GM18907 (cell line): ENCODE data around the gene NTNG2.

Source experiments
- ATAC-seq: cut with Tn5 transposase; IDR thresholded peaks from one replicate; pipeline ENCODE4 v1.9.1; 2021; ENCODE audit warnings: mild to moderate bottlenecking, moderate library complexity; ENCODE audit not compliant: unreplicated experiment

NTNG2 gene

DNA sequence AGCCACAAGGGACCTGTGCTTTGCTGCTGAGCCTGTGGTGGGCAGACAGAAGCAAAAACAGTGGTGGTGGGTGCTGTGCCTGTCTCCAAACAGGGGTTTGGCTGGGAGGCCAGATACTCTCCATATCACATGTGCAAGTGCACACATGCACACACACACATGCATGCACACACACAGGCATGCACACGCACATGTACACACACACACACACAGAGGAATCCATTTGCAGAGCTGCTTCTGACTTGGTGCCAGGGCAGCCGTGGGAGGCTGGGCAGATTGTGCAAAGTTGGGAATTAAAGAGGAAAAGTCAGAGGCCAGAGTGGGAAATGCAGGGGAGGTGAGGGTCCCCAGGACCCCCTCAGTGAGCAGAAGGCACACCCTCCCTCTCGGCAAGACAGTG lies 71.3 kb downstream of the NTNG2 start:
- no peak for ATAC-seq

DNA sequence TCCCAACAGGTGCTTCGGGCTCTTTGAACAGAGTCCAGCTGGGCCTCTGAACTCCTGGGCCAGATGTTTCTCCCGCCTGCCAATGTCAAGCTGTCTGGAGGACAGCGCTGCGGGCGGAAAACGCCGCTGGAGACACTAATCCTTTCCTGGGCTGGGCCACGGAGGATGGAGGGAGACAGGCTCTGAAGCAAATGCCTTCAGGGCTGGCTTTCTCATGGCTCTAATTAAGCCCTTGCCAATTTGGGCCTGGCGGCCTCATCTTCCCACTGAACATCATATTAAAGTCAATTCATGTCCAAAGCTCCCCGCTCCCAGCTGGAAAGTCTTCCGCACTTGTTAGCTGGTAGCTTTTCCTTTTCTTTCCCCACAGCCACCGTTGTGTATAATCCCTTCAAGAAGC lies 72.7 kb downstream of the NTNG2 start:
- no peak for ATAC-seq

DNA sequence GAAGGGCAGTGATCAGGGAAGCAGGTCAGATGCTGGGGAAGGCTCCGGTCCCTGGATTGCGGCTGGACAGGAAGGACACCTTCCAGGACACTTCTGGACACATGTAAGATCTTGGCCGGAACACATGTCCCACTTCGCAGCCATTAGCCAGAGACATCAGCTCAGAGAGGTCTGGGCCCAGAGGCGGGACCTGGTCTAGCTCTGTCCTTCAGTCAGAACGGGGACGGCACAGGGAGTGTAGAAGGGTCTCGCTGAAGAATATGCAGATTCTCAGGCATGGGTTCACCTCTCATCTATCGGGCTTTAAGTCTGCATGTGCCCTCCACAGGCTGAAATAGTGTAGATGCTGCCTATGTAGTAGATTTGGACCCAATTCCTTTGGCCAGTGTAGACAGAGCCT lies 73.3 kb downstream of the NTNG2 start:
- no peak for ATAC-seq

DNA sequence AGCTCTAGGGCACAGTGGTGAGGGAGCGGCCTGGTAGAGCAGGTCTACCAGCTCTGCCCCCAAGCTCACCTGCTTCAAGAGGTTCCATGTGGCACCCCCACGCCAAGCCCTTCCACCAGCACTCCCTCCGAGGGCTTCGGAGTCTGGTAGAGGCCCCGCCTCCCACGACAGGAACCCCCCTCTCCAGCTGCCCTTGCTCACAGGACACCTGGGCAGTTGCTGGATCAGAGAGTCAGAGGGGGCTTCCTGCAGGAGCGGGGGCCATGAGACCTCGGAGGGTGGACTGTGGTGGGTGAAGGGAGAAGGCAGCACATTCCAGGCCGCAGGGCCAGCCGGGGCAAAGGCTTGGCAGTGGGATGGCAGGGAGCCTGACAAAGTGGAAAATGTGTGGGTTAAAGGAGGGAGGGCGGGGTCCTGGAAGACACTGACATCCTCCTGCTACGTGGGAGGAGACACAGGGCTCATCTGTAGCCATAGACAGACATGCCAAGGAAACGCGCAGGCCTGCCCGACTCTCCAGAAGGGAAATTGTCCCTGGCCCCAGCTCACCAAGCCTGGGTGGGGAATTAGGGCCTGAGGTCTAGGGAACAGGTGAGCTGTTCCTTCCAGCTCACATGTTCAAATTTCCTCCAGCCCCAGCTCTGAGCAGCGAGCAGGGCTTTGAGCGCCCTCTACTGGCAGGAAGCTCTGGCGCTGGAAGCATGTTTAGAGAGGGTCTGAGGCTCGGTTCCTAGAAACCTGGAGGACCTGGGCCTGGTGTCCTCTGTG lies 74.2 kb downstream of the NTNG2 start:
- no peak for ATAC-seq

DNA sequence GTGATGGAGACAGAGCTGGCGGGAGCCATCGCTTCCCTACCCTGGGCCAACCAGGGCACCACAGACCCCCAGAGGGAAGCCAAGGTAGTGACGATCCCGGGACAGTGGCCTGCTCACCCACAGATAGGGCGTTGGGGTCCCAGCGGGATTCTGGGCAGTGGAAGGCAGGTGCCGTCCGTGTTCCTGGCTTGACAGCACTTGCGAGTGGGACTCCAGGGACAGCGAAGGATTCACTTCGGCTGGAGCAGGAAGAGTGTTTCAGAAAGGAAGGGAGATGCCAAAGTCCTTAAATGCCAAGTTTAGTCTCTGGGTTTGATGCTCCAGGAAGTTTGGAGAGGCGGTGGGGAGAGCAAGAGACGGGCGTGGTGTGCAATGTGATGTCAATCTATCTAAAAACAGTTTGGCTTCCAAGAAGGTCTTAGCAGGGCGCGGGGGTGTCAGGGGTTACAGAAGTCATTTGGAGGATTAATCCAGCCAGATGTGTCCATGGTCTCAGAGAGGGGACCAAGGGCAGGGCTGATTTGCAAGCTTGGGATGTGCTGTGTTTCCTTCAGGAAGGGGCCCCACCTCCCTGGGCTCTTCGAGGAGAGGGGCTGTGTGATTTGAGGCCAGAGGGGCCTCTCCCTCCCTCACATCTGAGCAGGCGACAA lies 74.9 kb downstream of the NTNG2 start:
- no peak for ATAC-seq

DNA sequence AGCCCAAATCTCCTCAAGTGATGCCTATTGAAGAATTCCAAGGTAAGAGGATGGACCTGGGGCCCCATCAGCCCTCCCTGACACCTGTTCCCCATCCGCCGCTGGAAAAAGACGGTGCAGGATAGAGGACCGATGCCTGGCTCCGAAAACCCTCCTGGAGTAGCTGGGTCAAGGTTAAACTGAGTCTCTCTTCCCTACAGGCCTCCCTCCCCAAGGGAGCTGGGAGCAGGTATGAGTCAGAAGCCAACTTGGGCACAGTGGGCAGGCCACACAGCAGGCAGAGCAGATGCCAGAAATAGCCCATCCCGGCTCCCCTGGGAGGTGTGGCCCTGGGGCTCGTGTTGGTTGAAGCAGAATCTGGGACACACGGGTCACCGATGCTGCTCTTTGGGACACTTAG lies 75.6 kb downstream of the NTNG2 start:
- ATAC-seq: no peak

DNA sequence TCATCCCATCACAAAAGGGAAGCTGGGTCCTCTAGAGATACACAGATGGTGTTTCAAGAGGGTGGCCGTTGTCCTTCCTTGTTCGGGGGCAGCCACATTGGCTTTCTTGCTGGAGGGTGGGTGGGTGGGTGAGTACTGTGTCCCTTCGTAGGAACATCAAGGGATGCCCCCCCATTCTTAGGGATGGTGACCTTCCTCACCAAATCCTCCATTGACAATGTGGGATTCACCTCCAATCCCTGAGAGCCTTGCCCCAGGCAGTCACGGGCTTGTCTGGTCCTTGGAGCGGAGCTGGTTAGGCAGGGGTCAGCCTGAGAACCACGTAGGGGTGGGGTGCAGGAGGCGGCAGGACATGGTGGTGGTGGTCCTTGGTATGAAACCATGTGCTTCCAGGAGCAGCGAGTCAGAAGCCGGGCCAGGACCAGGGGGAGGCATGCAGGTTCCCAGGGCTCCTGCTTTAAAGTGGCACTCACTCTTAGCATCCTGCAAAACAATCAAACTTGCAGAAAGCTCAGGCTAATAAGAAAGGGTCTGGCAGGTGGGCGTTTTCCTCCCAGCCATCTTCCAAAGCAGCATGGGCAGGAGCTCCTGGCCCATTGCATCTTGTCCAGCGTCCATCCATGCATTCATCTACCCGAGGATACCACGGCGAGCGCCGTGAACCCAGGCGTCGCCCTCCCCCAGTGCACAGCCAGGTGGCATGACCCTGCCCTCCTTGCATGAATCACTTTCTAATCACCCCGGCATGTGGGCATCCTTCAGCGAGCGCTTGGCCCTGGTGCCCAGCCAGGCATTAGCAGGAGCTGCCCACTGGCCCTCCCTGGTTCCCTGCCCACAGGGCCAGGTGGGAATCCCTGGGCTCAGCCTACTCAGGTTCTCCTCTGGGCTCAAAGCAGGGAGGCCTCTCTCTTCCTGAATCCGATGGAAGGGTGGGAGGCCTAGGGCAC lies 76.4 kb downstream of the NTNG2 start:
- ATAC-seq: no peak

DNA sequence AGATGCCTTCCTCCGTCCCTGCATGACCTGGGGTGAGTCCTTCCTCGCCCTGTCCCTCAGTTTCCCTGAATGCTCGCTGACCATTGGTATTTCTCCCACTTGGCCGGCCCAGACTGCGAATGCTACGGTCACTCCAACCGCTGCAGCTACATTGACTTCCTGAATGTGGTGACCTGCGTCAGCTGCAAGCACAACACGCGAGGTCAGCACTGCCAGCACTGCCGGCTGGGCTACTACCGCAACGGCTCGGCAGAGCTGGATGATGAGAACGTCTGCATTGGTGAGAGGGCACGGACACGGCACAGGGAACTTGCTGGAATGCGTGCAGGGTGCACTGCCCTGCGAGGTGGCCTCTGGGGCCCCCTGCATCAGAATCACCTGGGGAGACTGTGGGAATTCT lies 77.1 kb downstream of the NTNG2 start:
- ATAC-seq: no peak

DNA sequence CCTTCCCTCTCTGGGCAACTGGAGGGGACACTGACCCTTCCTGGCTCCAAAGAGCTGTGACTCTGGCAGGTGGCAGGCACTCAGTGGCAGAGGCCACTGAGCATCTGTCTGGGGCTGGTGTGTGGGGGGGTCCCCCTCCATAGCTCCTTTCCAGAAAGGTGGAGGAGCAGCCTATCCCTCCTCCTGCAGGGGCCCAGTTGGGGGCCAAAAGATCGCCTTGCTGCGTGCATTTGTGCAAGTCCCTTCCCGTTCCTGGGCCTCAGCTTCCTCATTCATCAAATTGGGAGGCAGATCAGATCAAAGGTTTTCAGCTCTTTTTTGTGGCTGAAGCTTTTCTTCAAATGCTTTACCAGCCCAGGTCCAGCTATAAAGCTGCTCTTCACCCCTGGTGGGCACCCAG lies 77.7 kb downstream of the NTNG2 start:
- ATAC-seq: no peak

DNA sequence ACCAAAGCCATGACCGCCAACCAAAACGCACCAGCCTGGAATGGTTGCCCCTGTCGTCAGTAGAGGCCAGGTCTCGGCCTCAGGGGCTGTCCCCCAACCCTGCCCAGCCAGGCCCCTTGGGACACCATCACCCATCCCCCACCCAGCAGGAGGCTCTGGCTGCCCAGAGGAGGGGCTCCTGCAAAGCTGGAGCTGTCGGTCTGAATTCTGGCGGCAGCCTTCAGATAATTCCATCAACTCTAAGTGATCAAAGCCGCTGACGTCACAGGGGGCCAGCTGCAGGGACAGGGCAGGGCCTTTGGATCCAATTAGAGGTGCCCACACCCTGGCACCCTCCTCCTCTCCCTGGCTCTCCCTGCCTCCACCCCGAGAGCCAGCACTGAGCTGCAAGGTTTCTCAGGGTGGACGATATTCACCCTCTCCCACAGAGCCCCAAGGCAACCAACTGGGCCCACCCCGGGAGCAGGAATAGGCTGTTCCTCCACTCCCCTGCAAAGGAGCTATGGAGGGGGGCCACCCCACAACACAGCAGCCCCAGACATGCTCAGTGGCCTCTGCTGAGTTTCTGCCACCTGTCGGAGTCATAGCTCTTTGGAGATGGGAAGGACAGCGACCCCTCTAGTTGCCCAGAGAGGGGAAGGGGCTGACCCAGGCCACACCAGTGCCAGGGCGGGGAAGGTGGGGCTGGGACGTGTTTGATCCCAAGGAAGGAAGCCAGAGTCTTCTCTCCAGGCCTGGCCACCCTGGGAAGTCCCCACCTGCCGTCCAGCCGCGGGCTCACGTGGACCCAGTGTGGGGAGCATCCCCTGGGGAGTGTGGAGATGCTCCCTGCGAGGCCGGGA lies 78.4 kb downstream of the NTNG2 start:
- ATAC-seq: peak; percentile 3

DNA sequence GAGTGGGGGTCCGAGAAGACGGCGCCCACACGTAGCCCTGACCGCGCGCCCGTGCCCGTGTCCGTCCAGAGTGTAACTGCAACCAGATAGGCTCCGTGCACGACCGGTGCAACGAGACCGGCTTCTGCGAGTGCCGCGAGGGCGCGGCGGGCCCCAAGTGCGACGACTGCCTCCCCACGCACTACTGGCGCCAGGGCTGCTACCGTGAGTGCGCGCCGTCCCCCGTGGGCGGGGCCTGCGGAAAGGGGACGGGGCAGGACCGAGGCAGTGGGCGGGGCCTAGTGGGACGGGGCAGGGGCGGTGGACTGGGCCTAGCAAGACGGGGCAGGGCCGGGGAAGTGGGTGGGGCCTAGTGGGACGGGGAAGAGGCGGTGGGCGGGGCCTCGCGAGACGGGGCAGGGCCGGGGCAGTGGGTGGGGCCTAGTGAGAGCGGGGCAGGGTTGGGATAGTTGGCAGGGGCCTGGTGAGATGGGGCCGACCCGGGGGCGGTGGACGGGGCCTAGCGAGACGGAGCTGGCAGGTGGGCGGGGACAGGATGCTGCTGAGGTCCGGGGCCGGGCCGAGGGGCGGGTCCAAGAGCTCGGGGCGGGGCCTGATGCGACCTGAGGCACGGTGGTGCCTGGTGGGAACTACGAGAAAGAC lies 79.1 kb downstream of the NTNG2 start:
- peak; percentile 72 for ATAC-seq

DNA sequence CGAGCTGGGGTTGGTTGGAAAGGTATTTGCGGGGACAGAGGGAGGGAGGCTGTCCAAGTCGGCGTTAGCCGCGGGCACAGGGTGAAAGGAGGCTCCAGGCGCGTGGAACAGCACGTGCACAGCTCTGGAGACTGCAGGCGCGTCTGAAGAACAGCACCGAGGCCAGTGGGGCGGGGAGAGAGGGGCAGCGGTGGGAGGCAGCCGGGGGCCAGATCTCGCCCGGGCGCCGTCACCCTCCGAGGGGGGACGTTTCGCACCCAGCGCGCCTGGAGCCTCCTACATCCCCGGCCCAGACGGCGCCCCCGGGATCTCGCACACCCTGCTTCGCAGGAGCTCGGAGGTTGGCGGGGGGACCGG lies 79.6 kb downstream of the NTNG2 start:
- peak; percentile 7 for ATAC-seq

DNA sequence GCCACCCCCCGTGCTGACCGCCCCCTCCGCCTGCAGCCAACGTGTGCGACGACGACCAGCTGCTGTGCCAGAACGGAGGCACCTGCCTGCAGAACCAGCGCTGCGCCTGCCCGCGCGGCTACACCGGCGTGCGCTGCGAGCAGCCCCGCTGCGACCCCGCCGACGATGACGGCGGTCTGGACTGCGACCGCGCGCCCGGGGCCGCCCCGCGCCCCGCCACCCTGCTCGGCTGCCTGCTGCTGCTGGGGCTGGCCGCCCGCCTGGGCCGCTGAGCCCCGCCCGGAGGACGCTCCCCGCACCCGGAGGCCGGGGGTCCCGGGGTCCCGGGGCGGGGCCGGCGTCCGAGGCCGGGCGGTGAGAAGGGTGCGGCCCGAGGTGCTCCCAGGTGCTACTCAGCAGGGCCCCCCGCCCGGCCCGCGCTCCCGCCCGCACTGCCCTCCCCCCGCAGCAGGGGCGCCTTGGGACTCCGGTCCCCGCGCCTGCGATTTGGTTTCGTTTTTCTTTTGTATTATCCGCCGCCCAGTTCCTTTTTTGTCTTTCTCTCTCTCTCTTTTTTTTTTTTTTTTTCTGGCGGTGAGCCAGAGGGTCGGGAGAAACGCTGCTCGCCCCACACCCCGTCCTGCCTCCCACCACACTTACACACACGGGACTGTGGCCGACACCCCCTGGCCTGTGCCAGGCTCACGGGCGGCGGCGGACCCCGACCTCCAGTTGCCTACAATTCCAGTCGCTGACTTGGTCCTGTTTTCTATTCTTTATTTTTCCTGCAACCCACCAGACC lies 80.2 kb downstream of the NTNG2 start:
- no peak for ATAC-seq

DNA sequence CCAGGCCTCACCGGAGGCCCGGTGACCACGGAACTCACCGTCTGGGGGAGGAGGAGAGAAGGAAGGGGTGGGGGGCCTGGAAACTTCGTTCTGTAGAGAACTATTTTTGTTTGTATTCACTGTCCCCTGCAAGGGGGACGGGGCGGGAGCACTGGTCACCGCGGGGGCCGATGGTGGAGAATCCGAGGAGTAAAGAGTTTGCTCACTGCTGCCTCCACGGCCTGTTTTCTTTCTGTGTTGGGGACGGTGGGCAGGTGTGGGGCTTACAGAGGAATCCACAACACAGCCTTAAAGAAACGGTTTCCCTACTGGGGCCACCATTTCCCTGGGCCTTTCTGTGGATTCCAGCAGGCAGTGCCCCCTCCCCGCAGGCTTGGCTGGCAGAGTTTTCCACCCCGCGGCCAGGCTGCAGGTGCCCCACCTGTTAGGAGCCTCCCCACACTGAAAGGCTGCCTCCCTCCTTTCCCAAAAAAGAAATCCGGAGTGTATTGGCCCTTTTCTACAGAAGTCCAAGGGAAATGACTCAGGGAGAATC lies 80.8 kb downstream of the NTNG2 start:
- no peak for ATAC-seq

DNA sequence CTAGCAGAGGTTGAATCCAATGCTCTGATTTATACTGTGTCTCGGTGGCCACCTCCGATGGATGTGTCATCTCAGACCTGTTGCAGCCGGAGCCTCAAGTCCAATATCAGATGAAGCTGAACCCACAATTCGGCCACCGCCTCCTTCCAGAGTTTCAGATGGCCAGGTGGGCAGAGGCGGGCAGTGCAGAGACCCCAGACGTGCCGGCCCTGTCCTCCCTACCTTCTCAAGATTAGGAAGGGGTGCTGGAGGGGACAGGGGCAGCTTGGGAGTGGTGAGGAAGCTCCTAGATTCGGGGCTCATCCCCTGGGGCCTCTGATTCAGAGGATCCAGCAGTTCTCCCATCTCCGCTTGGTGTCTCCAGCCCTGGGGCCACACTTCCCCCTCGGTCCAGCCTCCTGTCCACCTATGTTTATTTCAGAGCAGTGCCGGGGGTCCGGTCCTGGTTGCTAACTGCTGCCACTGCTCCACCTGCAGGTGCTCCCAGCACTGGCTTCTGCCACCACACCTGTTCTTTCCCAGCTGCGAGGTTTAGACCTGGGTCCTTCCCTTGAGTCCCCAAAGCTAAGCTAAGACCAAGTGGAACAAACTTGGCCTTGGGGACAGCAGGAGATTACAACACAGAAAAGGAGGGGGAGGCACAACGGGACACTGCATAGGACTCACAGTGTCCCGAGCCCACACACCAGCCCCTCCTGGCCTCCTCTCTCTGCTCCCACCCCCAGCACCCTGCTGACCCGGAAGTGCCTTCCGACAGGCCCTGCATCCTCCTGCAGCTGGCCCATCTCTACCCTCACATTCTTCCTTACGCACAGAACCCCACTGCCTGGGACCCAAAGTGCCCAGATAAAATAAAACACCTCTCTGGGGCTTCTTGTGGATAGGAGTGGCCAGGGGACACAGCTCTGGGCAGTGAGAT lies 81.6 kb downstream of the NTNG2 start:
- no peak for ATAC-seq

DNA sequence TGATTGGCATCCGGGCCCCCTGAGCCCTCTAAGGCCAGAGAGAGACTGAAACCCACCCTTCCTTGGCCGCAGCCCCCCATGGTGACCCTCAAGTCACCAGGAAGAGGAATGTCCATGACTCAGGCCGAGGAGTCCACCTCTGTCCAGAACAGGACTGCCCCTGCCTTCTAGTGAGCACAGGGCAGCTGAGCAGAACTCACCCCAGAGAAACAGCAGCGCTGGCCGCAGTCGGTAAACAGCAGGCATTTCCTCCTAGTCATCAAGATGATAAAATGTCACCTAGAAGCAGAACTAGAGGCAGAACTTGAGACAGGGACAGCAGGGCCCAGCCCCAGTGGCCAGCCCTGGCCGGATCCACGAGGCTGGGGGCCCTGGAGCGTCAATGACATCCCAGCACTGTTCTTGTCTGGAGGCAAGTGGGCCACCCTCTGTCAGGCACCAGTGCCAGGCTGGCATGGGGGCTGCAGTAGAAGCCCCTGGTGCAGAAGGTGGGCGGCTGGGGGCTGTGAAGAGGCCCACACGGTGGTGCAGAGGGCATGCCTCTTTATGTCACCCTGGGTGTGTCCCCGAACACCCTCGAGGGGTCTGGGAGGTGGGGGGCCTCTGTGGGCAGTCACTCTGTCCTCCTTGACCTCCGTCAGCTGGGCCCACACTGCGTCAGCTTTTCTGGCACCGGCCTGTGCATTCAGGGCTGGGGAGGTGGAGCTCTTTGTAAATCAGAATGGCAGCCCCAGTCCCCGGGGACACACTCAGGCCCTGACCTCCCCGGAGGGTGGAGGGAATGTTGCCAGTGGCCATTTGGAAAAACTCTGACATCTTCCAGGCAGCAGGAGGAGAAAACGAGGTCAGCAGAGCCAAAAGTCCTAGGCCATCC lies 83.0 kb downstream of the NTNG2 start:
- ATAC-seq: no peak

DNA sequence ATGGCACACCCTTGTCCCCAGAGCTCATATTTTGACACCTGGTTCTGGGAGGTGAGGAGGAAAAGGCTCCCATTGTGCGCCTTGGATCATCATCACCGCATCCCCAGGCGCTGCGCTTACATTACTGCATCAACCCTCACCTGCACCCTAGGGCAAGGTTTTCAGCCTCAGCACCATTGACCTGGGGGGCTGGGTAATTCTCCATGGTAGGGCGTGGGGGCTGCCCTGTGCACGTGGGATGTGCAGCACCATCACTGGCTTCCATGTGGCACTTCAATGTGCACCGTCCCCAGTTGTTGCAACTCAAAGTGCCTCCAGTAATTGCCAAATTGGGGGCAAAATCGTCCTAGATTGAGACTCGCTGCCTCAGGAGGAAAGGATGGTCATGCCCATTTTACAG lies 83.6 kb downstream of the NTNG2 start:
- ATAC-seq: no peak
